ENCODE results near the gene TOR2A.
A peak's percentile ranks its signal among the peaks of the same experiment; 100 is the strongest.

The TOR2A gene

DNA sequence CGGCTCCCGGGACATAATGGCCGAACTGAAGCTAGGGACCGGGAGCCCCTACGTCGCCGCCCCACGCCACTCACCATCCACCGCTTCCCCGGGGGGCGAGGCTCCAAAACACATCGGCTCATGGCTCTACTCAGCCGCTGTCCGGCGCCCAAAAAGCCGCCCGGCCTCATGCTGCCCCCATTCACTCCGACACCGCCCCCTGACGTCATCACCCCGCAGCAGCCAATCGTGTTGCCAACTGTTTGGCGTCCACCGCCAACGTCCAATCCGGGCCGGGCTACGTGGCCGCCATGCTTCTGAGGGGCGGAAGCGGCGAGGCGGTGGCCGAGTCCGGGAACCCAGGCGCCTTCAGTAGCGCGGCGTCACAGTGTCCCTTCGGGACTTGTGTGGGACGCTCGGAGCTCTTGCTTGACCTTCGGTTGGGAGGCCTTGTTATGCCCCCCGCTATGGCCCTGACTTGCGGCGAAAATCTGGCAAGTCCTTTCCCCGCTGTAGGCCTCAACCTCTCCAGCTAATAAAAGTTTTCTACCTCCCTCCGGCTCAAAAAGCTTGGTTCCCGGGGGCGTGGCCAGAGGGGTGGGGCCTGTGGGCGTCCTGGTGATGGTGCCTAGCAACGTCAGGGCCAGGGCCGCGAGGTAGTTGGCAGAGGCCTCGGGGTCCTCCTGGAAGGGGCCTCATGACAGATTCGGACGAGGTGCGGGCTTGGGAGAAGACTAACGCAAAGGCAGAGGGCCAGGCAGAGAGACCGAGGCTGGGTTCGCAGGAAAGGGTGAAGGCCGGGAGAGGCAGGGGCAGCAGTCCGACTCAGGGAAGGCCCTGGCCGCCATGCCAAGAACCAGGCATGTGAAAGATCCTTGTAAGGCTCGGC, 19.4 kb downstream of the TOR2A start, which contains the start of the genes PTRH1 and TTC16:
PTRH1 (minus strand) TSS at position 194 of the 868 bp plus-strand sequence; CDS start at position 170, 24 bp downstream.
TTC16 (plus strand) TSS at position 610 of the 868 bp plus-strand sequence; CDS start at position 677, 67 bp downstream.
- peak; percentile 95 for DNase-seq

DNA sequence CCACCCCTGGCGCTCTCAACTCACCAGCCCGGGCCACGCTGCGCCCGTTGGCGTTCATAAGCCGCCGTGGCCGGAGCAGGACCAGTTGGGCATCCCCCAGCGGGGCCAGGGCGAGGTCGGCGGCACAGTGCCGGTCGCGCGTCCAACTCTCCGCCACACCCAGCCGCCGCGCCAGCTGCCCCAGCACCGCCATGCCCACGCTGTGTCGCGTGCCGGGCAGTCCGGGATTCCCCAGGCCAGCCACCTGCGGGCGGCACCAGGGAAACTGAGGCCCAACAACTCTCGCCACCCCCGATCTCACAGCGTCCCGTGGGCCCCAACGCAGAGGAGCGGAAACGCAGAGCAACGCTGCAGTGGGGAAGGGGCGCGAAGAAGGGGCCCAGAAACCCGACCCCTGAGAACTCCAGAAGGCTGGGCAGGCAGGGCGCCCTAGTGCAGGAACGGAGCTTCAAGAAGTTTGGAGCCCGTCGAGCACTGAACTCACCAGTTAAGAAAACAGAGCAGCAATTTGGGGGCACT, 20.1 kb downstream of the TOR2A start:
- no peak for DNase-seq

DNA sequence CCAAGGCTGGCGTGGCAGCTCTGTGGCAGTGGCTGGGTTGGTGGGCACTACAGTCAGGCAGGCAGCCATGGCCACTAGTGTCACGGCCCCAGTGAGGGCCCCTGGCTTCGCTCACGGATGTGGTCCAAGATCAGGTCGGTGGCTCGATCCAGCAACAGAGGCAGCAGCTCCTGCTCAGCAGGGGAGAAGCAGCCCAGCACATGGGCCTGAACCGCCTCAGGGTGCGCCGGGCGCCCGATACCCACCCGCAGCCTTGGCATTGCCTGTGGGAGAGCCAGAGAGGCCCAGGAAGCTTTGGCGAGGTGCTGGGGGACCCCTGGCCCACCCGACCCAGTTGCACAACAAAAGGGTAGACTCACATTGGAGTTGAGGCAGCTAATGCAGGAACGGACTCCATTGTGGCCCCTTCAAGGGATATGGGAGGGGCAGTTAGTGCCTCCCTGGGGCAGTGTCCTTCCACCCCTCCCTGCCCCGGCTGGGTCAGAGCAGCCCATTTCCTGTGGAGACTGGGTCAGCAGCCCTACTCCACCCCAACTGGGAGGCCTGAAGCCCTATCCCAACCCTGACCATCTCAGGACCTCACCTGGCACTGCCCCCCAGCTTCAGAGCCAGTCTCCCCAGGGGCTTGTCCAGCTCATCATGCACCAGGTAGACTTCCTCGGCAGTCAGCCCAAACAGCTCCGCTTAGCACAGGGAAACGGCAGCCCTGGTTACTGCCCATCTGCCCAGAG, 20.9 kb downstream of the TOR2A start:
- DNase-seq: no peak

DNA sequence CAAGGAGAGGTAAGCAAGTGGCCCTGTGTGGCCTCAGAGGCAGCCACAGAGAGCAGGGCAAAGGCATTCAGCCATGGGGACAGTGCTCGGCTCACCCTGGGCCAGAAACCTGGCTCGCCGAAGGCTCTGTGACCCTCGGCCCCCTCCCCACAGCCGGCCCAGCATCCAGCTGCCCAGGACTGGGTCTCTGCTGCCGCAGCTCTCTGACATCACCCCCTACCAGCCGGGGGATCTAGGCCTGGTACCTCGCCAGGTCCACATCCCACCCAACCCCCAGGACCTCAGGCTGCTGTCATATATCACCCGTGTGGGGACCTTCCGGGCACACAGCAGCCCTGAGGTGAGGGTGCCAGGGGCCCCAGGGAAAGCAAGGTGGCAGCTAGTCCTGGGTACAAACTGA, 22.2 kb downstream of the TOR2A start:
- DNase-seq: no peak

DNA sequence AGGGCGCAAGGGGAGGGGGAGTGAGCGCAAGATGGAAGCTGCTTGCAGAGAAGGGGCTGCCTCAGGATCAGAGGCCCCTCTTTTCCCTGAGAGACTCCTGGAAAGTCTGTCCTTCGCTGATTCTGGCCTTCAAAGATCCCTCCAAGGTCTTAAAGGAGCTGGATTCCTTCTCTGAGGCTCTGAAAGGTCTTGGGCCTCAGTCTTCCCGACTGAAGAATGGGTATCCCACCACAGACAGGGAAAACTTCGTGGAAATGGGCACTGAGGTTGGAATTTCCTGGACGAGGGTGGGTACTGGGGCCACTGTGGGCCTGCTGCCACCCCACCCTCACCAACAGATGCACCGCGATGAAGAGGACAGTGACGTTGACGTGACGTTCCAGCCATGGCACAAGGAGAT, 22.7 kb downstream of the TOR2A start:
- no peak for DNase-seq

DNA sequence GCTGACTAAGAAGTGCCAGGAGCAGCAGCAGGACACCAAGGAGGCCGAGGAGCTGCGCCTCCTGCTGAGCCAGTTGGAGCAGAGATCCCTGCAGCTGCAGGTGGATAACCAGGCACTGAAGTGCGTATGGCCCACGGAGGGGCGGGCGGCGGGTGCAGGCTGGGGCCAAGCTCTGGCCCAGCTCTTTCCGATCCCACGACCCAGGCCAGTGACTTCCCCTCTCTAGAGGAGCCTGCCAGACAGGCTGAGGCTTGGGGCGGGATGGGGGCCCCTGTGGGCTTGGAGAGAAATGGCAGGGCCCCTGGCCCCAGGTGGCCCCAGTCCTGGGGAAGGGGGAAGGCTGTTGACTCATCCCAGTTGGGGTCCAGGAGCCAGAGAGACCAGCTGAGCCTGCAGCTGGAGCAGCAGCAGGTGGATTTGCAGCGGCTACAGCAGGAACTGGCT, 23.2 kb downstream of the TOR2A start:
- no peak for DNase-seq

DNA sequence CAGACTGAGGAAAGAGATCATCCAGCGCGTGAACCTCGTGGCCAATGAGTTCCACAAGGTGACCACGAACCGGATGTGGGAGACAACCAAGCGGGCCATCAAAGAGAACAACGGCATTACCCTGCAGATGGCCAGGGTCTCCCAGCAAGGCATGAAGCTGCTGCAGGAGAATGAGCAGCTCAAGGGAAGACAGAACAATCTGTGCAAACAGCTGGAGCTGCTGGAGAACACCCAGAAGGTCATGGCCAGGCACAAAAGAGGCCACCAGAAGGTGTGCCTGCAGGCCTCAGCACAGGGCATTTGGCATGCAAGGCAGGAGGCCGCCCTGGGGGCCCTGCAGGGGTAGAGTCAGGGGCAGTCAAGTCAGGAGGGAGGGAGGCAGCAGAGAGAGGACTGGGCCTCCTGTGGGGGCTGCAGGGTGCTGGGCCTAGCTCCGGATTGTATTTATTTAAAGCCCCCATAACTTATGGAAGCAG, 23.8 kb downstream of the TOR2A start:
- DNase-seq: peak; percentile 22

DNA sequence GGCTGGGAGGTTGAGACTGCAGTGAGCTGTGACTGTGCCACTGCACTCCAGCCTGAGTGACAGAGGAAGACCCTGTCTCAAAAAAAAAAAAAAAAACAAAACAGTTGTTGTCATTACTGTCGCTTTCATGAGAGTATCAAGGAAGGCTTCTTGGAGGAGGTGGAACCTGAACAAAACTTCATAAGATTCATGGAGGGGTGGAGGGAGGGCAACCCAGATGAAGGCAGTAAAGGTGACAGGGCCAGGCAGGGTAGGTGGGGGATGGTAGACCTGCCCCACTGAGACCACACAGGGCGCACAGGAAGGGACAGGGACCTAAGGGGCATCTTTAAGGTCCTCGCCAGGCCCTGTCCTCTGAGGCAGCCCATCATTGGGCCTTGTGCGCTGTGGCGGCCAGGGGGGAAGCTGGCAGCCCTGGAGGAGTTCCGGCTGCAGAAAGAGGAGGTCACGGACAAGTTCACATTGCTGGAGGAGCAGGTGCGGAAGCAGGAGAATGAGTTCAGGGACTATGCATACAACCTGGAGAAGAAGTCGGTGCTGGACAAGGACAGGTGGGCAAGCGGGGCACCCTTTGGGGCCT, 24.8 kb downstream of the TOR2A start:
- no peak for DNase-seq

DNA sequence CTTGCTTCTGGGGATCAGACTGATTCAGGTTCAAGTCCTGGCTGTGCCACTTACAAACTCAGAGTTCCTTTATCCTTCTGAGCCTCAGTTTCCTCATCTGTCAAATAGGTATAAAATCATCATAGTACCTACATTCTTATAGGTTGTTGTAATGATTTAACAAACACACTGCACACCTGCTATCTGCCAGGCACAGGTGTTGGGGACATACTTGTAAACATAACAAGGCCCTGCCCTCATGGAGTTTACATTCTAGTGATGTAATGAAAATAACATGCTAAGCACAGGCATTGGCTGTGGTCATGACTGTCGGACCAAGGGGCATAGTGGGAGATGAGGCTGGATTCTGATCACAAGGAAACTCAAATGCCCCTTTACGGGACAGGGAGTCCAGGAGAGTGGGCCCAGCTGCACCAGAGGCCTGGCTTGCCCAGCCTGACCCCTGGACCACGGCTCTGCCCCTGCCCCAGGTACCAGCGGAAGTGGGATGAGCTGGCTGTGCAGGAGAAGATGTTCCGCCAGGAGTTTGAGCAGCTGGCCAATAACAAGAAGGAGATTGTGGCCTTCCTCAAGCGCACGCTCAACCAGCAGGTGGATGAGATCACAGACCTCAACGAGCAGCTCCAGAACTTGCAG, 26.0 kb downstream of the TOR2A start:
- DNase-seq: no peak

DNA sequence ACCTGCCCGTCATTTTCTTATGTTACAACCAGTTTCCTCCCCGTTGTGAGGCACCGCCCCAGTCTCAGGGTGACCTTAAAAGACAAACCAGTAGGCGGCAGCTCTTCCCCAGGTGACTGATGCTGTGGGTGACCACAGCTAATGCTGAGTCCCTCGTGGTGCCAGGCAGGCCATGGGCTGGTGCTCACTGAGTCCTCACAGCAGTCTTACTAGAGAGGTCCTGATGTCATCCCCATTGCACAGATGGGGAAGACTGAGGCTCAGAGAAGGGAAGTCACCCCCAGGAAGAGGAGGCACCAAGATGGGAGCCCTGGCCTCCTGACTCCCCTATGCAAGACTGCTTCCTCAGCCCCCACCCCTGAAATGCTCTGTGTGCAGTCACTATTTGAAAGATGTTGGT, 27.3 kb downstream of the TOR2A start:
- peak; percentile 71 for DNase-seq

DNA sequence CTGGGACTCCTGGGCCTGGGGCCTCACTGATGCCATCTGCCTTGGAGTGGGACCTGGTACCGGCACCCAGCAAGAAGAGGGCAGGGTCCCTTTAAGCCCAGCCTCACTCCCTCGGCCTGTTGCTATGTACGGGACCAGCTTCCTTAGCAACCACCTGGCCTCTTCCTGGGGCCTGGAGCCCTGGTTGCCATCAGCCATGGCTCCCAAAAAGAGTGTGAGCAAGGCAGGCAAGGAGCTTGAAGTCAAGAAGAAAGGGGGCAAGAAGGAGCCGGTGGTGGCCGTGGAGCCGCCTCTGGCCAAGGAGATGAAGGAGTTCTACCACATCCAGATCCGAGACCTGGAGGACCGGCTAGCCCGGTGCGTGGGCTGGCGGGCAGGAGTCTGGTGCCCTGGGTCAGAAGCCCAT, 28.3 kb downstream of the TOR2A start, which contains the start of gene CFAP157:
CFAP157 (plus strand) TSS at position 153 of the 406 bp plus-strand sequence; CDS start at position 197, 44 bp downstream.
- no peak for DNase-seq

DNA sequence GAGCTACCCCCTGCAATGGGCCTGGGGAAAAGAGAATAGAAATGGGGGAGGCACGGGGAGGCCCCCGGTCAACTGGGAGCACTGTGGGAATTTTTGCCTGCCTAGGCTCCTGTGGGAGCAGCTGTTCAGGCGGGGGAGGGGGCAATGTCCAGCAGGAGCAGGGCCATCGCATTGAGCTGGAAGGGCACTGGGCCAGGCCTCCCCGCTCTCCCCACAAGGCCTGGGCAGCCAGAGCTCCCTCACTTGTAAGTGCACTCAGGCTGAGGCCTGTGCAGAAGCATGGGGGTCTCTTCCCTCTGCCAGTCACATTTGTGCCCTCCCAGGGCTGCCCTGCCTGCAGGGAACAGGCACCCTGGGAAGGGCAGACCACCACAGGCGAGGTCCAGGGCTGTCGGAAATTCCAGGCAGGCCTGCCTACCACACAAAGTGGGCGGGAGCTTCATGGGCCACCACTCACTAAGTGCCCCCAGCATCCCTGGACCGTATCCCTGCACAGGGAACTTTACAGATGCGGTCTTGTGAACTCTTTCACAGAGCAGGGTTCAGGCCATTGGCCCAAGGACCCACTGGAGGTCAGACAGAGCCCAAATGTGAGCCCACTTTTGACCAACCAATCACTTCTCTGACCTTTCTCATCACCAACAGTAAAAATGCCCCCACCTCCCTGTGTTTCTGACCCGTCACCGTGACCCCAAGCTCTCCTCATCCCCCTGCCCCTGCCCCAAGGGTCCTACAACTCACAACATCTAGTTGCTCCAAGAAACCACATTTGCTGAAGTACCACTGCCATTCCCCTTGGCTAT, 29.3 kb downstream of the TOR2A start:
- DNase-seq: no peak

DNA sequence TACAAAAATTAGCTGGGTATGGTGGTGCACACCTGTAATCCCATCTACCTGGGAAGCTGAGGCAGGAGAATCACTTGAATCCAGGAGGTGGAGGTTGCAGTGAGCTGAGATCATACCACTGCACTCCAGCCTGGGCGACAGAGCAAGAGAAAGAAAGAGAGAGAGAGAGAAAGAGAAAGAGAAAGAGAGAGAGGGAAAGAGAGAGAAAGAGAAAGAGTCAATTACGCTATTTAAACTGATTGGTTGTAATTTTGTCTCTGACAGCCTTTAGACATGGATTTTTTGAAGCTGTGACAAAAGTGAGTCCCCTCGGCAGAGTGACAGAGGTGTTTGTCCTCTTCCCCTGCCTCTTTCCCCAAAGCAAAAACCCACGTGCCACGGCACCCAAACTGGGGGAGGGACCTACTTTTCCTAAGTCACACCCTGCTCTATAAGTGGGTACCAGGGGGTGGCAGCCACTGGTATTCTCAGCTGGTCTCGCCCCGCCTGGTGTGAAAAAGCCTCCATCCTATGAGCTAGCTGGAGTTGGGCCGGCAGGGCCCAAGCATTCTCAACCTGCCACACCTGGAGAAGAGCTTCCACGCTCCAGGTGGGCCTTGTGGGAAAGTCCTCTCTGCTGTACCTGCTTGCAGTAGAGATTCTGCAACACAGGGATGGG, 31.7 kb downstream of the TOR2A start:
- DNase-seq: no peak

DNA sequence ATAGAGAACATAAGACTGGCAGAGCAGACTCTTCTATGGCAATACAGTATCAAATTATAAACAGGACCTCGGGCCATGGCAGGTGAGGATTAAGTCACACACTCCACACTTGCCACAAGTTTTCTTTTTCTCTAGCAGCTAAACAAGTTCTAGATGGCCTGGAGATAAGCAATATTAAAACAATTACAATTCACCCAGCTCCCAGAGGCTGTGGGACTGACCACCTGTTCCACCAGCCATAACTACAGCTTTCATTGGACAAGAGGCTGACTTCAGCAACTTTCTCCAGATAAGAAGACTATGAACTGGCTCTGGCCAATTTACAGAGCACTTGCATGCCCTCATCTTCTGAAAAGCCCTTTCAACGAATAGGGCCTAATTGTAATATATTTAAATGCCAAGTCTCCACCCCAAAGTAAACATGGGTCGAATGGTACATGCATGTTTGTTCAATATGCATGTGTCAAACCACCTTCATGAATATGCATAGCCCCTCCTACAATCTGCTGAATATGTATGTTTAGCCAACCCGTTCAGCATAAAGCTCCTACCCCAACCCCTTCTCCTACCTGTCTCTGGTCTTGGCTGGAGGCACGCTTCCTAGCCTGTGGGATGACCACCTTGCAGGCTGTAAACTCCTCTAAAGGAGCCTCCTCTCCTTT, 34.4 kb downstream of the TOR2A start:
- no peak for DNase-seq

DNA sequence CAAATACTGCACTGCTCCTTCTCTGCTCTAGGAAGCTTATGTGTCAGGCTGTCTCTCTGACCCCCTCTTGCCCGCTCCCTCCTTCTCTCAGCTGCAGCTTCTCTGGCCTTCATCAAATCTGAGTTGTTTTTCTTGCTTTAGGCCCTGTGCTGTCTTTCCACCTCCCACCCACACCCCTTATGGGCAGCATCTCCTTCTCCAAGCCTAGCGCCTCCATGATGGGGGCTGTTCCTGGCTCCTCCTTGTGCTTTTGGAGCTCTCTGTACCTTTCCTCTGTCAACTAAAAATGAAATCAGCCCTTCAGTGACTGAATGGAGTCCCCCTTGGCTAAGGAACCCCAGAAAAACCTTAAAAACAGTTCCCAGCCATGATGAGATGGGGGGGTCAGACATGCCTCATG, 35.0 kb downstream of the TOR2A start:
- DNase-seq: no peak

DNA sequence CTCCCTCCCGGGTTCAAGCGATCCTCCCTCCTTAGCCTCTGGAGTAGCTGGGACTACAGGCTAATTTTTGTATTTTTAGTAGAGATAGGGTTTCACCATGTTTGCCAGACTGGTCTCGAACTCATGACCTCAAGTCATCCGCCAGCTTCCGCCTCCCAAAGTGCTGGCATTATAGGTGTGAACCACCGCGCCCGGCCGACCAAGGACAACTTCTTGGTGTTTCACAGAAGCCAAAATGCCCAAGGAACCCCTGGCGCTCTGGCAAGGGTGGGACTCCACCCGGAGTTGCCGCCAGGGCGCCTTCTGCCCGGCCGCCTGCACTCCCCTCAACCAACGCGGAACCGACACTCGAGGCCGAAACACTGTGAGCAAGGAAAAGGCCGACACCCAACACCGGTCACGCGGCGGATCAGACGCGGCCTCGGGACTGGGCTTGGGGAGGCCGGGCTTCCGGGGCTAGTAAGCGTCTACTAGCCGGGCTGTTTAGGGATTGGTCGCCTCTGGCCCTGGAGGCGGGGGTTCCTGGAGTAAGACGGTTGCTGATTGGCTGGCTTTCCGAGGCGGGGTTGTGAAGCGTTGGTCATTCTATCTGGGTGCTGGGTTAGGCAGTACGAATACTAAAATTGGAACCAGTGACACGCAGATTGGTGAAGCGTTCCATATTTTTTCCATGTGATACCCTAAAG, 36.0 kb downstream of the TOR2A start:
- DNase-seq: peak; percentile 91

DNA sequence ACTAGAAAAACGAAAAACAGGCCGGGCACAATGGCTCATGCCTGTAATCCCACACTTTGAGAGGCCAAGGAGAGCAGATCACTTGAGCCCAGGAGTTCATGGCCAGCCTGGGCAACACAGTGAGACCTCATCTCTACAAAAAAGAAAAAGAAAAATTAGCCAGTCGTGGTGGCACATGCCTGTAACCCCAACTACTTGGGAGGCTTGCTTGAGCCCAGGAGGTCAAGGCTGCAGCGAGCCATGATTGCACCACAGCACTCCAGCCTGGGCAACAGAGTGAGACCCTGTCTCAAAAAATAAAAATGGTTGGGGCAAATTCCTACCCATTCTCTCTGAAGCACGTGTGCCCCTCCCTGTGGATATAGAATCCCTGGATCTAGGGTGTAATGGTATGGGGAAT, 36.7 kb downstream of the TOR2A start:
- no peak for DNase-seq

DNA sequence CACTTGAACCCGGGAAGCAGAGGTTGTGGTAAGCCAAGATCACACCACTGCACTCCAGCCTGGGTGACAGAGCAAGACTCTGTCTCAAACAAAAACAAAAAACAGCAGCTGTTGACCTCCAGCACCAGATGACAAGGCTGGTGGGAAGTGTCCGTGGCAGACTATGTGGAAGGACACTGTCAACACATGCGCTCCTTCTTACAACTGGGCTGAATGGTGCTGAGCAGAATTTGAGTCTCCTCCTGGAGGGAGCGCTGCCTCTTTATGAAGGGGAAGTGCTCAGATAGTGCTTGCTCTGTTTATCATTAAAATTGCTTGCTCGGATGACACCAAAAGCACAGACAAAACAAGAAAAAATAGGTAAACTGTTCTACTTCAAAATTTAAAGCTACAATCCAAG, 37.5 kb downstream of the TOR2A start:
- no peak for DNase-seq

DNA sequence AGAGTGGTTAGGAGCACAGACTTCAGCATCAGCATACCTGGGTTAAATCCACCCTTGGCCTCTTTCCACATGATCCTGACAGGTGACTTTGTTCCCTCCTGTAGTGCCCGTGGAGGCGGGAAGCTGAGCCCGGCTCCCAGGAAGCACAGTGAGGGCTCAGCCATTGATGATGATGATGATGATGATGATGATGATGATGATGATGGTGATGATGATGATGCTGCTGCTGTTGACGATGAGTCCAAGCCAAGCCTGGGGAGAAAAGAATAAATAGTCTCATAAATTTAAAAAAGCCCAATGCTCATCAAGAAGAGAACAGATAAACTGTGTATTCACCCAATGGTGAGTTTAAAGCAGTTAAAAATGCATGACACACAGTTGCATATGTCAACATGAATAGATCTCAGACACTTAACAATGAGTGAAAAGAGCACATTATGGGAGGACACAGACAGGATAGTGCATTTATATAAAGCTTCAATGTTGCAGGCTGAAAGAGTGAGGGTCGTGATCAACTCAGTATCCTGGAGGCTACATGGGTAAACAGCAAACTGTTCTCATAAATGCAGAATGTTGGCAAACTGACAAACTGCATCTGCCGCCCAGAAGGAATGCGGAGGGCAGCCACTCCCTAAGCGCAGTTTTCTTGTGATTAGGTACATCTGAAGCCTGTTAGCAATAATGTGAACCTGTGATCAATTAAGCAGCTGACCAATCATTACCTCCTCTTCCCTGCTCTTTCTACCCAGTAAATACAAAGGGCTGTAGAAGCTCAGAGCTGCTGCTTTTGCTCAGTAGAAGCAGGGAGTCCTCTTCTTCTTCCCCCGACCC, 40.0 kb downstream of the TOR2A start:
- DNase-seq: no peak

Data from CD4-positive, alpha-beta T cell treated with Interleukin-12 subunit alpha and Interleukin-12 subunit beta, for 1 hour (primary cell).